ENCODE measurements around the gene PCNX4.

Gene PCNX4

DNA sequence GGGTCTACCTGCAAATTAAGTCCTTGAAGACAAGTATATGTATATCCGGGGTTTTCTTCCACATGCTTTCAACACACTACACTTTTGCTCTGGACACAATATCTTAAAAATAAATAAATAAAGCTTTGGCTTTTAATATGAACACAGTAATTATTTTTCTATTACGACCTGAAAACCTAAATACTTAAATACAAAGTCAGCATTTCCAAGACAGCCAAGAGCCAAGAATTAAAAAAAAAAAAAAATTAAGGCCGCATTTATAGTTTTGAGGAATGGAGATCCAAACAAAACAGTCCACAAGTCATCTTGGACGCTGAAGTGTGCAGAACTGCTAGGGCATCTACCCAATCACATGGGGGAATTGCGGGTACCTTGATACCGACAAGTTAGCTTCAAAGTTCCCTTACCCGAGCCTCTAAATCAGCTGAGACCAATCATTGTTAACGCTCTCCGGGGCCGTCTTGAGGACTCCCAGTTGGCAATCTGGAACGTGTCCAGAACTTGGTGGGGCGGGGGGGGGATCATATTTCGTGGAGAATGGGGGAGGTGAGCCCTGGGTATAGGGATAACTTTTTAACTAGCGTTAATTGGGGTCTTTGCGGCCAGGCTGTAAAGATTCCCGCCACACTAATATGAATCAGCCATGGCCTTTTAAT lies 731 bp upstream of the PCNX4 start:
- Histone ChIP-seq H2AFZ (ENCODE audit: low read depth, low read length) (peak overlapping the region; percentile 97), H3K27me3 (ENCODE audit: low read depth, low read length) (no peaks in the 10 kb centered on the region), H3K79me2 (ENCODE audit: low read length) (peaks cover 39% of the 10 kb centered on the region), H3K4me2 (ENCODE audit: low read length) (peak overlapping the region; percentile 64), H3K27ac (ENCODE audit: low read length) (peak overlapping the region; percentile 96), H4K20me1 (ENCODE audit: insufficient read depth, low read length) (peaks cover 7% of the 10 kb centered on the region; the same call in 1 of the 2 replicates), H3K36me3 (replicated peaks; ENCODE audit: low read depth, low read length) (no peaks in the 10 kb centered on the region), H3K9me3 (ENCODE audit: insufficient read depth, low read length) (no peaks in the 10 kb centered on the region), H3K4me3 (ENCODE audit: low read length) (peak overlapping the region; percentile 97), H3K4me1 (ENCODE audit: low read length) (peaks cover 27% of the 10 kb centered on the region), H3K9ac (ENCODE audit: low read length) (peak overlapping the region; percentile 93)
- TF ChIP-seq CTCF (IDR thresholded peaks at IDR 0.05; ENCODE audit: low read depth, low read length) (no peak), EZH2phosphoT487 (IDR thresholded peaks at IDR 0.05; ENCODE audit: low read depth) (no peak)

DNA sequence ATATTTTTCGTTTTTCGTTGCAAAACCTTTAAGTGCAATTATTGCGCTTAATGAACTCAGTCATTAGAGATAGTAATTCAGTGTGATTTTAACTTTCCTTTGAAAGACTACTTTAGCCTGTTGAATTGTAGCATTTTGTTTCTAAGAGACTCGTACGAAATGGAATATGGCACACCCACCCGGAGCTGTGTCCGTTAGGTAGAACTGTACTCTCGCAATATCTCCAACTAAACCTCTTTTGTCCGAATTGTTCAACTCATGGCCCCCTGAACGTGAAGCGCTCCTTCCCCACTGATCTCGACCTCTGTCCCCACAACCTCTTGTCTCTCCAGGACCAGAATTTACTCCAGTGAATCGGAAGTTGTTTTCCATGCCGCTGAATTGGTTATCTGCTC lies 800 bp downstream of the PCNX4 start:
- Histone ChIP-seq H2AFZ (ENCODE audit: low read depth, low read length) (peak overlapping the region; percentile 76), H3K36me3 (replicated peaks; ENCODE audit: low read depth, low read length) (peaks cover 6% of the 10 kb centered on the region), H3K27me3 (ENCODE audit: low read depth, low read length) (no peaks in the 10 kb centered on the region), H3K4me3 (ENCODE audit: low read length) (peak overlapping the region; percentile 97), H3K4me1 (ENCODE audit: low read length) (peaks cover 27% of the 10 kb centered on the region), H3K79me2 (ENCODE audit: low read length) (peaks cover 54% of the 10 kb centered on the region), H4K20me1 (ENCODE audit: insufficient read depth, low read length) (peaks cover 14% of the 10 kb centered on the region; the same call in 1 of the 2 replicates), H3K4me2 (ENCODE audit: low read length) (peak overlapping the region; percentile 89), H3K9me3 (ENCODE audit: insufficient read depth, low read length) (no peaks in the 10 kb centered on the region), H3K27ac (ENCODE audit: low read length) (peak overlapping the region; percentile 96), H3K9ac (ENCODE audit: low read length) (peak overlapping the region; percentile 93)
- TF ChIP-seq EZH2phosphoT487 (IDR thresholded peaks at IDR 0.05; ENCODE audit: low read depth) (no peak), CTCF (IDR thresholded peaks at IDR 0.05; ENCODE audit: low read depth, low read length) (no peak)

GRCh38 chr14:60093080-60093479 lies 1.4 kb downstream of the PCNX4 start:
- Histone ChIP-seq H3K4me2 (ENCODE audit: low read length) (peak overlapping the region; percentile 89), H3K36me3 (replicated peaks; ENCODE audit: low read depth, low read length) (peaks cover 12% of the 10 kb centered on the region), H3K79me2 (ENCODE audit: low read length) (peaks cover 60% of the 10 kb centered on the region), H3K4me1 (ENCODE audit: low read length) (peaks cover 27% of the 10 kb centered on the region), H3K9me3 (ENCODE audit: insufficient read depth, low read length) (no peaks in the 10 kb centered on the region), H3K27me3 (ENCODE audit: low read depth, low read length) (no peaks in the 10 kb centered on the region), H4K20me1 (ENCODE audit: insufficient read depth, low read length) (peaks cover 14% of the 10 kb centered on the region; the same call in 1 of the 2 replicates), H3K27ac (ENCODE audit: low read length) (peak overlapping the region; percentile 96), H3K4me3 (ENCODE audit: low read length) (peak overlapping the region; percentile 97), H2AFZ (ENCODE audit: low read depth, low read length) (no peak overlapping the region), H3K9ac (ENCODE audit: low read length) (peak overlapping the region; percentile 93)
- TF ChIP-seq CTCF (IDR thresholded peaks at IDR 0.05; ENCODE audit: low read depth, low read length) (no peak), EZH2phosphoT487 (IDR thresholded peaks at IDR 0.05; ENCODE audit: low read depth) (no peak)

DNA sequence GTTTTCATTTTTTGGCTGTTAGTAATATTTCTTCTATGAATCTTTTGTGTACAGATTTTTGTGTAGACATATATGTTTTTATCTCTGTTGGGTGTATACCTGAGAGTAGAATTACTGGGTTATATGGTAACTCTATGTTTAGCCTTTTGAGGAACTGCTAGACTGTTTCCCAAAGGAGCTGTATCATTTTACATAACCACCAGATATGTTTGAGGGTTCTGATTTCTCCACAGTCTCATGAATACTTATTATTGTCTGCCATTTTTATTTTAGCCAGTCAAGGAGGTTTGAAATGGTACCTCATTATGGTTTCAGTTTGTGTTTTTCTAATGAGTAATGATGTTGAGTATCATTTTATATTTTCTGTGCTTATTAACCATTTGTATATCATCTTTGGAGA lies 1.9 kb downstream of the PCNX4 start:
- H3K27ac ChIP-seq (ENCODE audit: low read length) = no peak overlapping the region
- peak overlapping the region; percentile 93 for H3K9ac ChIP-seq (ENCODE audit: low read length)
- H3K27me3 ChIP-seq (ENCODE audit: low read depth, low read length) = no peaks in the 10 kb centered on the region
- TF ChIP-seq CTCF (IDR thresholded peaks at IDR 0.05; ENCODE audit: low read depth, low read length) (no peak), EZH2phosphoT487 (IDR thresholded peaks at IDR 0.05; ENCODE audit: low read depth) (no peak)
- H3K4me1 ChIP-seq (ENCODE audit: low read length) = peaks cover 26% of the 10 kb centered on the region
- peaks cover 14% of the 10 kb centered on the region; the same call in 1 of the 2 replicates for H4K20me1 ChIP-seq (ENCODE audit: insufficient read depth, low read length)
- peak overlapping the region; percentile 97 for H3K4me3 ChIP-seq (ENCODE audit: low read length)
- peaks cover 64% of the 10 kb centered on the region for H3K79me2 ChIP-seq (ENCODE audit: low read length)
- no peaks in the 10 kb centered on the region for H3K9me3 ChIP-seq (ENCODE audit: insufficient read depth, low read length)
- peak overlapping the region; percentile 89 for H3K4me2 ChIP-seq (ENCODE audit: low read length)
- no peak overlapping the region for H2AFZ ChIP-seq (ENCODE audit: low read depth, low read length)
- H3K36me3 ChIP-seq (replicated peaks; ENCODE audit: low read depth, low read length) = peaks cover 15% of the 10 kb centered on the region
